BJ (cell line): ENCODE measurements around the gene C1S. TPM values are rescaled to one million over a fixed set of nuclear protein-coding genes. Genes with fewer than 3 reads are reported as not detected.

Source experiments
- CTCF ChIA-PET: fragments of 350-600 bp; formaldehyde crosslinking; extraction: SDS; loops from one replicate; lab custom pipeline; 2021; ENCODE audit warnings: antibody characterized with exemption, inconsistent platforms; lab: Yijun Ruan, JAX
- POLR2A ChIA-PET: fragments of 300-600 bp; sonication (Branson Sonifier 250); formaldehyde crosslinking; extraction: SDS; loops from one replicate; lab custom pipeline; 2021; ENCODE audit warnings: antibody characterized with exemption; lab: Charles Lee
- DNase-seq: peaks from one replicate; pipeline ENCODE4 v3.0.0-alpha.2; 2011; ENCODE audit warnings: low read depth
- H3K27me3 ChIP-seq: 2 replicates; pipeline ENCODE4 v1.6.0; 2011; ENCODE audit warnings: low read length; ENCODE audit not compliant: control insufficient read depth, insufficient read depth
- H3K36me3 ChIP-seq: 2 replicates; pipeline ENCODE4 v1.5.1; 2011; ENCODE audit warnings: low read length; ENCODE audit not compliant: control insufficient read depth, insufficient read depth
- H3K4me3 ChIP-seq: 2 replicates; pipeline ENCODE4 v1.5.1; 2011; ENCODE audit warnings: low read depth, mild to moderate bottlenecking, control low read depth, low read length
- CTCF ChIP-seq: IDR thresholded peaks from 2 replicates; pipeline ENCODE4 v1.5.1; 2011; ENCODE audit warnings: low read depth, mild to moderate bottlenecking, control low read depth, inconsistent platforms, low read length, moderate library complexity; ENCODE audit not compliant: insufficient read depth
- polyA plus RNA-seq: library from polyadenylated mRNA; depleted of rRNA; stranded (reverse); fragments of >200 nt; gene quantifications from 2 replicates; pipeline ENCODE4 v1.2.3, GENCODE V29; 2011

C1S gene
- polyA plus RNA-seq, 1 experiment, result 341 TPM

- DNase-seq, result no peak
- Histone ChIP-seq H3K27me3 (no peaks in the 10 kb centered on the region), H3K36me3 (peaks cover 23% of the 10 kb centered on the region), H3K4me3 (no peak overlapping the region)
- TF ChIP-seq CTCF, result no peak
- CTCF ChIA-PET, result interaction anchor here (1.1 to 2.7 kb wide), 6 partner anchors 8 to 44 kb away, joined by 3 to 11 read pairs (median 8); partner anchors contain the start of genes C1R, C1RL and C1S
- POLR2A ChIA-PET, result interaction anchor here (1.0 kb wide), 1 partner anchor 9 kb away, joined by 3 read pairs; the partner anchor contains the start of gene C1S
Observed at GRCh38 chr12:7068994-7069346, 8.5 kb downstream of the C1S start.

GRCh38 chr12:7069386-7069785 lies 8.9 kb downstream of the C1S start:
- Histone ChIP-seq H3K4me3 (no peak overlapping the region), H3K27me3 (no peaks in the 10 kb centered on the region), H3K36me3 (peaks cover 23% of the 10 kb centered on the region)
- no peak for DNase-seq
- POLR2A ChIA-PET, result interaction anchor here (0.5 to 1.0 kb wide), 2 partner anchors 9 to 10 kb away, joined by 3 to 6 read pairs; partner anchors contain the start of gene C1S
- no peak for TF ChIP-seq CTCF
- CTCF ChIA-PET, result interaction anchor here (1.1 to 1.9 kb wide), 4 partner anchors 9 to 39 kb away, joined by 3 to 11 read pairs (median 7); partner anchors contain the start of genes C1RL and C1S

DNA sequence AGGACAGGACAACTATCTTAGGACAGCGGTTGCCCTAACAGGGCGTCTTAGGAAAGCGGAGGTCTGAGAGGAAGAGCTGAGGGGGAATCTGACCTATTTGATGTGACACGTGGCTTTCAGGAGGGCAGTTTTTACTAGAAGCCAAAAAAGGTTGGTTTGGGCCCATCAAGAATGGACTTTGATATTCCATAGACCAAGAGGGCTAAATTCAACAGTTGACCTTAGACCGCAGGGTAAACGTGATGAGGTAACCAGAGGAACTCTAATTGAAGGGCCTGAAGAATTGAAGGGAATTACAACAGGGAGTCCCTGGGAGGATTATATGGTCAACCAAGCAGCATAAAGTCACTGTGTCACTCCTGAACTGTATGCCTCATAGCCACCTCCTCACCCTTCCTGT lies 11.5 kb downstream of the C1S start:
- CTCF ChIA-PET, result interaction anchor here (2.2 kb wide), 1 partner anchor 11 kb away, joined by 10 read pairs; the partner anchor contains the start of gene C1S
- TF ChIP-seq CTCF, result no peak
- no peak overlapping the region for H3K4me3 ChIP-seq
- peaks cover 14% of the 10 kb centered on the region for H3K36me3 ChIP-seq
- POLR2A ChIA-PET, result interaction anchor here (0.7 kb wide), 1 partner anchor 11 kb away, joined by 3 read pairs; the partner anchor contains the start of gene C1S
- H3K27me3 ChIP-seq, result no peaks in the 10 kb centered on the region
- no peak for DNase-seq

DNA sequence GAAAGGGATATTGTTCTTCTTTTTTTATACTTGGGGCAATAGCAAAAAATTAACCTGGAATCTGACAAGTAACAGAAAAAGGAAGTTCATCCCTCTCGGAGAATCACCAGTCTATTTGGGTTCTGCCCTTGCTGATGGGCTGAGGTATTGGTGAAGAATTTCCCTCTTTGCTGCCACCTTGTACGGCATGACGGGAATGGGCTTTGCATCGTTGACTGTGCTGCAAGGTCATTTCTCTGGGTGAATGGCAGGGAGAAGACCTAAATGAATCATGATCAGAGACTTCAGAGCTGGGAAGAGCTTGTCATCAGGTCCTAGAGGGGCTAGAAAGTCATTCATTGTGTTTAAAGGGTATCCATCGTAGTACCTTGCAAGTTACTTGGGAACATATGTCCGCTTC lies 12.0 kb downstream of the C1S start:
- DNase-seq, result no peak
- POLR2A ChIA-PET, result interaction anchor here (0.7 kb wide), 1 partner anchor 12 kb away, joined by 3 read pairs; the partner anchor contains the start of gene C1S
- CTCF ChIA-PET, result interaction anchor here (1.5 to 2.2 kb wide), 2 partner anchors 9 to 11 kb away, joined by 3 to 10 read pairs; partner anchors contain the start of gene C1S

More for the DNA sequence above, 12.0 kb downstream of the C1S start:
- H3K4me3 ChIP-seq, result no peak overlapping the region
- no peaks in the 10 kb centered on the region for H3K27me3 ChIP-seq
- no peak for TF ChIP-seq CTCF
- H3K36me3 ChIP-seq, result peaks cover 12% of the 10 kb centered on the region
